AG09309 (cell line): ENCODE measurements around the gene CYTIP.

Experiments used
- DNase-seq: peaks from one replicate; pipeline ENCODE4 v3.0.0-alpha.2; 2010; ENCODE audit warnings: low read depth
- H3K4me3 ChIP-seq: 2 replicates; pipeline ENCODE4 v1.5.1; 2011; ENCODE audit warnings: mild to moderate bottlenecking, low read depth, low read length, moderate library complexity; ENCODE audit not compliant: control insufficient read depth
- CTCF ChIP-seq: IDR thresholded peaks from 2 replicates; pipeline ENCODE4 v1.5.1; 2011; ENCODE audit warnings: mild to moderate bottlenecking, low read depth, low read length, inconsistent platforms; ENCODE audit not compliant: insufficient read depth, control insufficient read depth; ENCODE audit errors: missing control alignments

The CYTIP gene

GRCh38 chr2:157486596-157487270 lies 42.8 kb upstream of the CYTIP start:
- no peak overlapping the region for H3K4me3 ChIP-seq
- no peak for DNase-seq
- TF ChIP-seq CTCF: no peak

GRCh38 chr2:157480182-157480961 lies 36.5 kb upstream of the CYTIP start:
- TF ChIP-seq CTCF: no peak
- DNase-seq: peak; percentile 76
- H3K4me3 ChIP-seq: no peak overlapping the region

- DNase-seq: no peak
- H3K4me3 ChIP-seq: no peak overlapping the region
- no peak for TF ChIP-seq CTCF
Observed at GRCh38 chr2:157479081-157480027, 35.5 kb upstream of the CYTIP start.

GRCh38 chr2:157477919-157478318 lies 34.0 kb upstream of the CYTIP start:
- DNase-seq: no peak
- no peak for TF ChIP-seq CTCF
- no peak overlapping the region for H3K4me3 ChIP-seq

GRCh38 chr2:157476953-157477709 lies 33.2 kb upstream of the CYTIP start:
- no peak for TF ChIP-seq CTCF
- no peak overlapping the region for H3K4me3 ChIP-seq
- DNase-seq: no peak
